K562 (cell line): ENCODE data around the gene CYP51A1. TPM values are rescaled to one million over a fixed set of nuclear protein-coding genes. Genes with fewer than 3 reads are reported as not detected.

Experiments
- BDP1 ChIP-seq: IDR thresholded peaks from 3 replicates; pipeline ENCODE4 v1.6.1; 2011; ENCODE audit not compliant: insufficient read length, insufficient read depth
- CBX2 ChIP-seq: fragments of 200-600 bp; sonication (generic); IDR thresholded peaks from one replicate; pipeline ENCODE4 v1.6.1; 2012; ENCODE audit warnings: mild to moderate bottlenecking, low read length, inconsistent platforms; ENCODE audit not compliant: insufficient read depth, poor library complexity, severe bottlenecking
- CHCHD3 ChIP-seq: fragments of 250-450 bp; sonication (Bioruptor Pico); IDR thresholded peaks from 2 replicates; pipeline ENCODE4 v2.1.2; 2022; ENCODE audit warnings: mild to moderate bottlenecking
- DNMT1 ChIP-seq: fragments of 450-650 bp; IDR thresholded peaks from 2 replicates; pipeline ENCODE4 v1.6.1; 2016; ENCODE audit warnings: antibody characterized with exemption, mild to moderate bottlenecking
- ERF ChIP-seq: fragments of 450-650 bp; formaldehyde crosslinking; IDR thresholded peaks from 2 replicates; pipeline ENCODE4 v1.4.0; 2020; ENCODE audit warnings: mild to moderate bottlenecking, mixed read lengths
- HNRNPLL ChIP-seq: fragments of 200-400 bp; formaldehyde crosslinking; IDR thresholded peaks from 2 replicates; pipeline ENCODE4 v1.6.1; 2017; ENCODE audit warnings: low read length, low read depth, mild to moderate bottlenecking; ENCODE audit not compliant: poor library complexity, severe bottlenecking
- IRF2 ChIP-seq: sonication (generic); formaldehyde crosslinking; IDR thresholded peaks from 2 replicates; pipeline ENCODE4 v1.8.1; 2022; ENCODE audit warnings: mild to moderate bottlenecking, missing genetic modification reagents
- KAT2B ChIP-seq: IDR thresholded peaks from one replicate; pipeline ENCODE4 v1.6.1; 2012; ENCODE audit warnings: low read depth, mild to moderate bottlenecking, control low read depth, inconsistent platforms, low read length, moderate library complexity
- LARP7 ChIP-seq: fragments of 450-650 bp; IDR thresholded peaks from 2 replicates; pipeline ENCODE4 v1.6.1; 2016
- MYNN ChIP-seq, 2 experiments: sonication (generic); formaldehyde crosslinking in 1 of 2; IDR thresholded peaks; 2 replicates each; pipeline versions ENCODE4 v1.5.0 to v1.6.1; 2016 to 2020; ENCODE audit warnings: antibody characterized with exemption in 1 of 2, missing genetic modification reagents in 1 of 2
- NCOA1 ChIP-seq: fragments of 450-650 bp; IDR thresholded peaks from 2 replicates; pipeline ENCODE4 v1.6.1; 2016; ENCODE audit warnings: low read depth
- SOX6 ChIP-seq: fragments of 450-650 bp; IDR thresholded peaks from 2 replicates; pipeline ENCODE4 v1.6.1; 2014; ENCODE audit warnings: mild to moderate bottlenecking
- TEAD1 ChIP-seq, 2 experiments: fragments of 450-650 bp in 1 of 2; sonication (generic) in 1 of 2; formaldehyde crosslinking; IDR thresholded peaks; 2 replicates each; pipeline versions ENCODE4 v1.4.0 to v1.8.0; 2020 to 2022; ENCODE audit warnings: mild to moderate bottlenecking in 2 of 2, missing genetic modification reagents in 1 of 2
- ZBTB34 ChIP-seq: fragments of 250-450 bp; sonication (Bioruptor Pico); IDR thresholded peaks from 2 replicates; pipeline ENCODE4 v1.8.0; 2021; ENCODE audit warnings: mild to moderate bottlenecking, moderate library complexity
- ZEB2 ChIP-seq: fragments of 450-650 bp; IDR thresholded peaks from 2 replicates; pipeline ENCODE4 v1.6.1; 2016
- ZNF23 ChIP-seq: fragments of 250-450 bp; sonication (Bioruptor Pico); IDR thresholded peaks from 2 replicates; pipeline ENCODE4 v1.4.0; 2020; ENCODE audit warnings: mild to moderate bottlenecking
- ZNF639 ChIP-seq, 2 experiments: fragments of 200-800 bp in 1 of 2; sonication (Bioruptor generic) in 1 of 2; sonication (generic) in 1 of 2; formaldehyde crosslinking in 1 of 2; IDR thresholded peaks in 1 of 2; conservative IDR thresholded peaks in 1 of 2; 2 replicates each; pipeline versions ENCODE4 v1.5.0 to v1.6.1; 2016 to 2020; ENCODE audit warnings: missing compliant biosample characterization in 1 of 2, missing genetic modification characterization in 1 of 2, missing genetic modification reagents in 1 of 2
- ZNF830 ChIP-seq: fragments of 250-450 bp; sonication (Bioruptor Pico); IDR thresholded peaks from 2 replicates; pipeline ENCODE4 v1.5.0; 2021; ENCODE audit warnings: mild to moderate bottlenecking
- polyA plus RNA-seq, 8 experiments: library from polyadenylated mRNA; depleted of rRNA in 4 of 8; stranded (reverse) in 5 of 8; unstranded in 3 of 8; fragments of >200 nt; fragmentation: Nextera tagmentation in 2 of 8; fragmentation: Illumina TruSeq in 1 of 8; extraction: Ambion mirVana in 2 of 8; extraction: Trizol in 1 of 8; gene quantifications; 2 replicates each; pipeline versions ENCODE4 v1.2.1 to v1.2.3, GENCODE V29; 2011 to 2014; ENCODE audit warnings: inconsistent platforms in 1 of 8, missing spikeins in 1 of 8
- total RNA-seq, 7 experiments: library from RNA; depleted of rRNA in 6 of 7; stranded (reverse); fragments of >200 nt in 6 of 7; fragmentation: Illumina TruSeq in 2 of 7; extraction: Trizol in 2 of 7; gene quantifications; 2 replicates each; pipeline versions ENCODE4 v1.2.1 to v1.2.3, GENCODE V29; 2011 to 2021; ENCODE audit warnings: low replicate concordance in 1 of 7
- TF ChIP-seq, protein P1 (sequence below): fragments of 450-650 bp; IDR thresholded peaks from 2 replicates; pipeline ENCODE4 v1.6.1; 2017; ENCODE audit warnings: antibody characterized with exemption, mild to moderate bottlenecking
- TF ChIP-seq, protein P2 (sequence below): fragments of 450-650 bp; formaldehyde crosslinking; IDR thresholded peaks from 2 replicates; pipeline ENCODE4 v1.4.0; 2020; ENCODE audit warnings: mild to moderate bottlenecking

Gene CYP51A1
- total and polyA plus RNA-seq, 9 of the 15 experiments (the other 6 are each of a cell fraction or from before 2014, with no cell fraction given): 35.4 to 151 (median 80.3) TPM

GRCh38 chr7:92135052-92135889 is 994 bp upstream of the CYP51A1 start (continued):
- TF ChIP-seq HNRNPLL (no peak), LARP7 (no peak), KAT2B (no peak), ZEB2 (no peak), MYNN (IDR thresholded peaks at IDR 0.05) (no peak), MYNN (CRISPR knock-in tag; IDR thresholded peaks at IDR 0.05) (no peak), CBX2 (no peak), IRF2 (no peak), ZNF830 (CRISPR knock-in tag) (no peak), ZNF639 (CRISPR knock-in tag; conservative IDR thresholded peaks at IDR 0.05 in 1 of 2, IDR thresholded peaks at IDR 0.05 in 1 of 2) (peak in 1 of 2 experiments; percentile 44; a peak in 1 of 4 replicates), ZNF23 (peak; percentile 44; the same call in 1 of the 2 replicates), DNMT1 (no peak), SOX6 (peak; percentile 50; the same call in 1 of the 2 replicates), TEAD1 (CRISPR knock-in tag; IDR thresholded peaks at IDR 0.05) (no peak), CHCHD3 (CRISPR knock-in tag) (no peak), BDP1 (no peak), NCOA1 (no peak), ERF (0 out of 2 replicates have a peak, but pooled peaks have one; percentile 31), ZBTB34 (no peak)
- TF ChIP-seq, protein P1, sequence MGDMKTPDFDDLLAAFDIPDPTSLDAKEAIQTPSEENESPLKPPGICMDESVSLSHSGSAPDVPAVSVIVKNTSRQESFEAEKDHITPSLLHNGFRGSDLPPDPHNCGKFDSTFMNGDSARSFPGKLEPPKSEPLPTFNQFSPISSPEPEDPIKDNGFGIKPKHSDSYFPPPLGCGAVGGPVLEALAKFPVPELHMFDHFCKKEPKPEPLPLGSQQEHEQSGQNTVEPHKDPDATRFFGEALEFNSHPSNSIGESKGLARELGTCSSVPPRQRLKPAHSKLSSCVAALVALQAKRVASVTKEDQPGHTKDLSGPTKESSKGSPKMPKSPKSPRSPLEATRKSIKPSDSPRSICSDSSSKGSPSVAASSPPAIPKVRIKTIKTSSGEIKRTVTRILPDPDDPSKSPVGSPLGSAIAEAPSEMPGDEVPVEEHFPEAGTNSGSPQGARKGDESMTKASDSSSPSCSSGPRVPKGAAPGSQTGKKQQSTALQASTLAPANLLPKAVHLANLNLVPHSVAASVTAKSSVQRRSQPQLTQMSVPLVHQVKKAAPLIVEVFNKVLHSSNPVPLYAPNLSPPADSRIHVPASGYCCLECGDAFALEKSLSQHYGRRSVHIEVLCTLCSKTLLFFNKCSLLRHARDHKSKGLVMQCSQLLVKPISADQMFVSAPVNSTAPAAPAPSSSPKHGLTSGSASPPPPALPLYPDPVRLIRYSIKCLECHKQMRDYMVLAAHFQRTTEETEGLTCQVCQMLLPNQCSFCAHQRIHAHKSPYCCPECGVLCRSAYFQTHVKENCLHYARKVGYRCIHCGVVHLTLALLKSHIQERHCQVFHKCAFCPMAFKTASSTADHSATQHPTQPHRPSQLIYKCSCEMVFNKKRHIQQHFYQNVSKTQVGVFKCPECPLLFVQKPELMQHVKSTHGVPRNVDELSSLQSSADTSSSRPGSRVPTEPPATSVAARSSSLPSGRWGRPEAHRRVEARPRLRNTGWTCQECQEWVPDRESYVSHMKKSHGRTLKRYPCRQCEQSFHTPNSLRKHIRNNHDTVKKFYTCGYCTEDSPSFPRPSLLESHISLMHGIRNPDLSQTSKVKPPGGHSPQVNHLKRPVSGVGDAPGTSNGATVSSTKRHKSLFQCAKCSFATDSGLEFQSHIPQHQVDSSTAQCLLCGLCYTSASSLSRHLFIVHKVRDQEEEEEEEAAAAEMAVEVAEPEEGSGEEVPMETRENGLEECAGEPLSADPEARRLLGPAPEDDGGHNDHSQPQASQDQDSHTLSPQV: peak; percentile 35
- TF ChIP-seq, protein P2, sequence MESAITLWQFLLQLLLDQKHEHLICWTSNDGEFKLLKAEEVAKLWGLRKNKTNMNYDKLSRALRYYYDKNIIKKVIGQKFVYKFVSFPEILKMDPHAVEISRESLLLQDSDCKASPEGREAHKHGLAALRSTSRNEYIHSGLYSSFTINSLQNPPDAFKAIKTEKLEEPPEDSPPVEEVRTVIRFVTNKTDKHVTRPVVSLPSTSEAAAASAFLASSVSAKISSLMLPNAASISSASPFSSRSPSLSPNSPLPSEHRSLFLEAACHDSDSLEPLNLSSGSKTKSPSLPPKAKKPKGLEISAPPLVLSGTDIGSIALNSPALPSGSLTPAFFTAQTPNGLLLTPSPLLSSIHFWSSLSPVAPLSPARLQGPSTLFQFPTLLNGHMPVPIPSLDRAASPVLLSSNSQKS (CRISPR knock-in tag): no peak
